ENCODE measurements around the gene ABCD1. TPM values are rescaled to one million over a fixed set of nuclear protein-coding genes. Genes with fewer than 3 reads are reported as not detected.

The ABCD1 gene
- total and polyA plus RNA-seq, 9 of the 15 experiments (the other 6 are each of a cell fraction or from before 2014, with no cell fraction given) = 0.07 to 6.9 (median 2.2) TPM

DNA sequence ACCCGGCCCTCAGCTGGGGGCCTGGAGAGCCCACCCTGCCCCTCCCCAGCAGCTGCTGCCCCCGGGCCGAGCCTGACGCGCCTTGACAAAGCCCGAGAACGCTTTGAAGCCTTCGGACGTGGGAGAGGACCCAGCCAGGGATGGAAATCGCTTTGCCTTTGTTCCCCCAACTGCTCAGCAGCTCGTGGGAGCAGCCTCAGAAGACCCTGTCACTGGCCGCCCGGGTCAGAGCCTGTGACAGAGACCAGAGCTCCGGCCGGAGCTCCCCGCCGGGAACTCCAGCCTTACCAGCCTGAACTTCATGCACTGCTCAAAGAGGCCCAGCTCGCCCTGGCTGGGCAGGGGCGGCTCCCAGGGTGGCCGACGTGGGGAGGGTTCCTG lies 39.5 kb upstream of the ABCD1 start:
- no TSS peak for BruUV-seq (replicated peaks)
- ATAC-seq (no peak), DNase-seq (ENCODE audit: extremely low read depth in 1 of 4, low spot score in 3 of 4) (no peak), FAIRE-seq (no peak)
- Histone ChIP-seq H3K4me1 (replicated peaks in 1 of 2; ENCODE audit: control insufficient read depth in 2 of 2, insufficient read depth in 2 of 2, low read length in 2 of 2) (peaks cover 15 to 42% of the 10 kb centered on the region in 2 experiments; a peak in 4 of 5 replicates), H2AFZ (ENCODE audit: low read depth, low read length) (no peak overlapping the region), H3K27ac (ENCODE audit: extremely low read depth, low read depth, low read length) (no peak overlapping the region), H3K9ac (ENCODE audit: insufficient read depth in 1 of 2, low read depth in 2 of 2, low read length in 2 of 2) (no peak overlapping the region; a peak in 1 of 4 replicates), H3K27me3 (ENCODE audit: control insufficient read depth in 2 of 2, insufficient read depth in 2 of 2, low read length in 2 of 2) (no peaks in the 10 kb centered on the region), H3K4me2 (ENCODE audit: insufficient read depth, low read length) (no peak overlapping the region), H3K4me3 (no peak overlapping the region), H3K9me1 (ENCODE audit: control insufficient read depth, insufficient read depth, low read length) (no peaks in the 10 kb centered on the region), H4K20me1 (replicated peaks; ENCODE audit: control insufficient read depth, insufficient read depth, low read length) (peaks cover 5% of the 10 kb centered on the region), H3K9me3 (replicated peaks; ENCODE audit: control insufficient read depth, insufficient read depth, low read depth, low read length) (peaks cover 3% of the 10 kb centered on the region; the same call in 1 of the 2 replicates), H3K79me2 (ENCODE audit: control insufficient read depth, insufficient read depth, low read length) (peaks cover 17% of the 10 kb centered on the region), H3K36me3 (ENCODE audit: control insufficient read depth, insufficient read depth, low read length) (peaks cover 5% of the 10 kb centered on the region; the same call in 1 of the 3 replicates)
- in situ Hi-C loops (cut with MboI) (no loop called here), intact Hi-C loops (cut with micrococcal nuclease) (no loop called here)
- WGBS (ENCODE audit: insufficient coverage, low coverage, missing lambda C conversion rate) = 93% methylated on average over 5 of the region's 21 CpGs
- no peak for TF ChIP-seq ZNF239 (CRISPR knock-in tag; IDR thresholded peaks at IDR 0.05)
- TF ChIP-seq SREBF1 (IDR thresholded peaks at IDR 0.05; ENCODE audit: borderline replicate concordance, low read depth, low read length) = no peak
- no peak for TF ChIP-seq ZZZ3 (IDR thresholded peaks at IDR 0.05)
- TF ChIP-seq, protein P1, sequence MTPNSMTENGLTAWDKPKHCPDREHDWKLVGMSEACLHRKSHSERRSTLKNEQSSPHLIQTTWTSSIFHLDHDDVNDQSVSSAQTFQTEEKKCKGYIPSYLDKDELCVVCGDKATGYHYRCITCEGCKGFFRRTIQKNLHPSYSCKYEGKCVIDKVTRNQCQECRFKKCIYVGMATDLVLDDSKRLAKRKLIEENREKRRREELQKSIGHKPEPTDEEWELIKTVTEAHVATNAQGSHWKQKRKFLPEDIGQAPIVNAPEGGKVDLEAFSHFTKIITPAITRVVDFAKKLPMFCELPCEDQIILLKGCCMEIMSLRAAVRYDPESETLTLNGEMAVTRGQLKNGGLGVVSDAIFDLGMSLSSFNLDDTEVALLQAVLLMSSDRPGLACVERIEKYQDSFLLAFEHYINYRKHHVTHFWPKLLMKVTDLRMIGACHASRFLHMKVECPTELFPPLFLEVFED (CRISPR knock-in tag; conservative IDR thresholded peaks at IDR 0.05) = no peak
- TF ChIP-seq TEAD2 (tag; IDR thresholded peaks at IDR 0.05) = no peak
- TF ChIP-seq KDM2B (CRISPR knock-in tag; IDR thresholded peaks at IDR 0.05) = no peak
- TF ChIP-seq ZNF175 (CRISPR knock-in tag; IDR thresholded peaks at IDR 0.05; ENCODE audit: low read depth) = no peak
- ChIA-PET POLR2A (interaction anchor here (0.6 to 1.2 kb wide), 3 partner anchors 46 to 107 kb away, joined by 3 read pairs; no protein-coding TSS in a partner anchor), CTCF (ENCODE audit: low intra/inter-chr PET ratio) (no interaction called here)
